Measurements from ENCODE around the gene TSGA10. TPM values are rescaled to one million over a fixed set of nuclear protein-coding genes. Genes with fewer than 3 reads are reported as not detected.

TSGA10 gene, protein sequence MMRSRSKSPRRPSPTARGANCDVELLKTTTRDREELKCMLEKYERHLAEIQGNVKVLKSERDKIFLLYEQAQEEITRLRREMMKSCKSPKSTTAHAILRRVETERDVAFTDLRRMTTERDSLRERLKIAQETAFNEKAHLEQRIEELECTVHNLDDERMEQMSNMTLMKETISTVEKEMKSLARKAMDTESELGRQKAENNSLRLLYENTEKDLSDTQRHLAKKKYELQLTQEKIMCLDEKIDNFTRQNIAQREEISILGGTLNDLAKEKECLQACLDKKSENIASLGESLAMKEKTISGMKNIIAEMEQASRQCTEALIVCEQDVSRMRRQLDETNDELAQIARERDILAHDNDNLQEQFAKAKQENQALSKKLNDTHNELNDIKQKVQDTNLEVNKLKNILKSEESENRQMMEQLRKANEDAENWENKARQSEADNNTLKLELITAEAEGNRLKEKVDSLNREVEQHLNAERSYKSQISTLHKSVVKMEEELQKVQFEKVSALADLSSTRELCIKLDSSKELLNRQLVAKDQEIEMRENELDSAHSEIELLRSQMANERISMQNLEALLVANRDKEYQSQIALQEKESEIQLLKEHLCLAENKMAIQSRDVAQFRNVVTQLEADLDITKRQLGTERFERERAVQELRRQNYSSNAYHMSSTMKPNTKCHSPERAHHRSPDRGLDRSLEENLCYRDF
- 1 to 10 TPM; 3.7 to 8.4 TPM for total RNA-seq
- polyA plus RNA-seq (ENCODE audit: insufficient read length in 6 of 6) = 10 to 100 TPM; 14.5 to 19.8 (median 15.4) TPM
- long read RNA-seq, donor 1, partial matches to known transcripts = 122 of 123 reads
- long read RNA-seq, donor 1, other reads (novel, unspliced or antisense) = 0 of 123 reads
- long read RNA-seq, donor 2, partial matches to known transcripts = 74 of 75 reads
- long read RNA-seq, donor 2, other reads (novel, unspliced or antisense) = 0 of 75 reads
- long read RNA-seq, donor 3, partial matches to known transcripts = 27 of 27 reads
- long read RNA-seq, donor 3, other reads (novel, unspliced or antisense) = 0 of 27 reads
- long read RNA-seq, donor 4, partial matches to known transcripts = 0 of 2 reads
- long read RNA-seq, donor 4, other reads (novel, unspliced or antisense) = 2 of 2 reads
- long read RNA-seq, donor 5, partial matches to known transcripts = 52 of 52 reads
- long read RNA-seq, donor 5, other reads (novel, unspliced or antisense) = 0 of 52 reads
- long read RNA-seq, donor 6, partial matches to known transcripts = 33 of 38 reads
- long read RNA-seq, donor 6, other reads (novel, unspliced or antisense) = 5 of 38 reads
- long read RNA-seq, donor 7, partial matches to known transcripts = 21 of 26 reads
- long read RNA-seq, donor 7, other reads (novel, unspliced or antisense) = 5 of 26 reads
- long read RNA-seq, donor 8, partial matches to known transcripts = 0 of 10 reads
- long read RNA-seq, donor 8, other reads (novel, unspliced or antisense) = 9 of 10 reads
- long read RNA-seq, donor 9 = 0 reads
- long read RNA-seq, donor 10, partial matches to known transcripts = 1 of 3 reads
- long read RNA-seq, donor 10, other reads (novel, unspliced or antisense) = 2 of 3 reads
- long read RNA-seq, donor 11, partial matches to known transcripts = 52 of 52 reads
- long read RNA-seq, donor 11, other reads (novel, unspliced or antisense) = 0 of 52 reads
- long read RNA-seq, donor 12, partial matches to known transcripts = 23 of 36 reads
- long read RNA-seq, donor 12, other reads (novel, unspliced or antisense) = 13 of 36 reads

- DNase-seq = peak; percentile 89 to 96 (median 94)
- peaks cover 0 to 11% of the 10 kb centered on the region in 2 donors for H3K36me3 ChIP-seq
- intact Hi-C loops (cut with DNase I) = no loop called here
- peak within 1 kb of the TSS; percentile 82 to 86 for H3K27ac ChIP-seq
- peak; percentile 99 for ATAC-seq
- TF ChIP-seq CTCF (IDR thresholded peaks at IDR 0.05) = no peak
- H3K27me3 ChIP-seq = no peaks in the 10 kb centered on the region
- peaks cover 6 to 36% of the 10 kb centered on the region in 2 donors for H3K4me1 ChIP-seq
- H3K4me3 ChIP-seq = peak within 1 kb of the TSS; percentile 59 to 71
- no peaks in the 10 kb centered on the region for H3K9me3 ChIP-seq
Observed at GRCh38 chr2:99154643-99155536, at the start of gene TSGA10, which contains the start of gene LIPT1. TSGA10 (minus strand) TSS chr2:99154942; CDS start chr2:99109439, 45,503 bp downstream. LIPT1 (plus strand) TSS chr2:99154967; CDS start chr2:99161958, 6,991 bp downstream.

DNA sequence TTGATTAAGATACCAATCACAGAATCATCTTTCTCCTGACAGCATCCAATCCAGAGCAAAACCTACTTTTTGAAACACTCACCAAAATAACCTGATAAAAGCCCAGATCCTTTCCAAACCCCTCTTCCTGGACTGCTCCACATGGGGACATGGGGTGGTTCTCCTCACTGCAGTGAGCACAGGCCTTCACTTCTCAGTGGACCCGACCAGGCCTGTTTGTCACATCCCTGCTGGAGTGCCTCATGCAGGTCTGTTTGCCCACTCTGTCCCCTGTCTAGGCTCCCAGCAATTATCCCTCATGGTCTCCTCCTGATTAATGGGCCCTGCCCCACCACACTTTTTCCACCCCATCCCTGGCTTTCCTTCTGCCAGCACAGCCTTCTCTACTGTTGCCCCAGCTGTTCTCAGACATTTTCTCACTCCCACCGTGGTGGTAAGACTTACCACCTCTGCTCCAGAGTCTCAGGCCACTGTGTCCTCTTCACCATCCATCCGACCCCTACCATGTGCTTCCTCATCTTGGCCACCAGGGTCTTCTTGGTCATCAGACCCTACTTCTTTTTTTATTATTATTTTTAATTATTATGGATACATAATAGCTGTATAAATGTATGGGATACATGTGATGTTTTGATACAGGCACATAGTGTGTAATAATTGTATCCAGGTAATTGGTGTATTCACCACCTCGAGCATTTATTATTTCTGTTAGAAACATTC is 47.4 kb upstream of the TSGA10 start:
- peaks cover 0 to 16% of the 10 kb centered on the region in 2 donors for H3K36me3 ChIP-seq
- intact Hi-C loops (cut with DNase I) = no loop called here
- no peak for TF ChIP-seq CTCF (IDR thresholded peaks at IDR 0.05)
- ATAC-seq = no peak
- H3K4me1 ChIP-seq = no peaks in the 10 kb centered on the region
- no peak overlapping the region for H3K4me3 ChIP-seq
- peaks cover 0 to 8% of the 10 kb centered on the region in 2 donors for H3K9me3 ChIP-seq
- no peak for DNase-seq
- H3K27ac ChIP-seq = no peak overlapping the region
- H3K27me3 ChIP-seq = no peaks in the 10 kb centered on the region

DNA sequence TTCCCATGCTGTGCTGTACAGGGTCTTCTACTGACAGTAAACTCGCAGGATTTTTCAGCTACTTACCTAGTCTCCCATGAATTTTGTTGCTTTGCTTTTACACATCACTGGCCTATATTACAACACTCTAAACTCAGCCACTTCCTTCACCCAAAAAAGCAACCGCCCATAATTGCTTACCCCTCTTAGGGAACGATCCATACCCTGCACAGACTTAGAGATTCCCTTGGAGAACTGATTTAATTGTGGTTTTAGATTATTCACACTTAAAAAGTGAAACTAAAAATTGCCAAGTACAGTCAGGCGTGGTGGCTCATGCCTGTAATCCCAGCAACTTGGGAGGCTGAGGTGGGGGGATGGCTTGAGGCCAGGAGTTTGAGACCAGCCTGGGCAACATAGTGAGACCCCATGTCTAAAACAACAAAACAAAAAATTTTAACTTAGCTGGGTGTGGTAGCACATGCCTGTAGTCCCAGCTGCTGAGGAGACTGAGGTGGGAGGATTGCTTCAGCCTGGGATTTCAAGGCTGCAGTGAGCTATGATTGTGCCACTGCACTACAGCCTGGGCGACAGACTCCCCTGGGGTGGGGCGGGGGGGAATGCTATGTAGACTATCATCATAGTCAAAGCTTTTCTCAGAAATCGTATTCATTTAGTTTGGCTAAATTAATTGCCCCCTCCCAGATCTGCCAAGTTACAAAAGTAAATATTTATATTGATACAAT is 45.5 kb upstream of the TSGA10 start:
- H3K9me3 ChIP-seq = no peaks in the 10 kb centered on the region
- DNase-seq (no peak), ATAC-seq (no peak)
- H3K27me3 ChIP-seq = no peaks in the 10 kb centered on the region
- H3K27ac ChIP-seq = no peak overlapping the region
- TF ChIP-seq CTCF (IDR thresholded peaks at IDR 0.05) = no peak
- no peak overlapping the region for H3K4me3 ChIP-seq
- peaks cover 0 to 35% of the 10 kb centered on the region in 2 donors for H3K36me3 ChIP-seq
- H3K4me1 ChIP-seq = no peaks in the 10 kb centered on the region
- intact Hi-C loops (cut with DNase I) = no loop called here

Measured in left lung (tissue), 14 donors.